GM19328 (cell line): ENCODE data around the gene BIN1.

Experiments
- ATAC-seq: cut with Tn5 transposase; IDR thresholded peaks from one replicate; pipeline ENCODE4 v1.9.1; 2021; ENCODE audit warnings: mild to moderate bottlenecking, moderate library complexity; ENCODE audit not compliant: unreplicated experiment

Gene BIN1

GRCh38 chr2:127106991-127107621 lies at the start of gene BIN1:
BIN1 (minus strand) TSS chr2:127107154; CDS start chr2:127106943, 211 bp downstream.
- peak; percentile 90 for ATAC-seq

- ATAC-seq, result no peak
Measured at GRCh38 chr2:127155947-127156346, 49.0 kb upstream of the BIN1 start.

GRCh38 chr2:127155028-127155581 lies 48.2 kb upstream of the BIN1 start:
- ATAC-seq, result no peak

- ATAC-seq, result no peak
Measured at GRCh38 chr2:127154396-127154795, 47.4 kb upstream of the BIN1 start.

DNA sequence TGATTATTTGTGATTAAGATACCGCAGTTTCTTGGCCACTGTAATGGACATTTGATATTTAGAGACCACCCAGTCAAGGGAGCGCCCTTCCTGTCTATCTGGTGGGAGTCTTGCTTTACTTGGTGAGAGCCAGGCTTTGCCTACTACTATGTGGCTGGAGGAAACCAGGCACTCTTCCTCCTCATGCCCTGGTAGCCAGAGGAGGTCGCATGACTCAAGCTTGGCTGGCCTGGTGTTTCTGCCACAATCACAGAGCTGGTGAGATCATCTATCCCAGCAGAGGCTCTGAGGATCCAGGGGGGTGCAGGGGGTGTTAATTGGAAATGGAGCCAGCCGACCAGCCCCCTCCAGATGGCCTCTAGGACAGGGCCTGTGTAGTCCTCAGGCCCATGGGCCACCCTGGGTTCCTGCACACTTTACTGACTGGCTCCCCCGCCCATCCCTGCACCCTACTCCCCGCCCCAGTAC lies 46.8 kb upstream of the BIN1 start:
- no peak for ATAC-seq

GRCh38 chr2:127150996-127151395 lies 44.0 kb upstream of the BIN1 start:
- no peak for ATAC-seq

- no peak for ATAC-seq
Measured at GRCh38 chr2:127149384-127149783, 42.4 kb upstream of the BIN1 start.

- ATAC-seq, result no peak
Measured at GRCh38 chr2:127146820-127147502, 40.0 kb upstream of the BIN1 start.

- no peak for ATAC-seq
Measured at GRCh38 chr2:127146071-127146725, 39.2 kb upstream of the BIN1 start.

GRCh38 chr2:127145280-127145895 lies 38.4 kb upstream of the BIN1 start:
- no peak for ATAC-seq

DNA sequence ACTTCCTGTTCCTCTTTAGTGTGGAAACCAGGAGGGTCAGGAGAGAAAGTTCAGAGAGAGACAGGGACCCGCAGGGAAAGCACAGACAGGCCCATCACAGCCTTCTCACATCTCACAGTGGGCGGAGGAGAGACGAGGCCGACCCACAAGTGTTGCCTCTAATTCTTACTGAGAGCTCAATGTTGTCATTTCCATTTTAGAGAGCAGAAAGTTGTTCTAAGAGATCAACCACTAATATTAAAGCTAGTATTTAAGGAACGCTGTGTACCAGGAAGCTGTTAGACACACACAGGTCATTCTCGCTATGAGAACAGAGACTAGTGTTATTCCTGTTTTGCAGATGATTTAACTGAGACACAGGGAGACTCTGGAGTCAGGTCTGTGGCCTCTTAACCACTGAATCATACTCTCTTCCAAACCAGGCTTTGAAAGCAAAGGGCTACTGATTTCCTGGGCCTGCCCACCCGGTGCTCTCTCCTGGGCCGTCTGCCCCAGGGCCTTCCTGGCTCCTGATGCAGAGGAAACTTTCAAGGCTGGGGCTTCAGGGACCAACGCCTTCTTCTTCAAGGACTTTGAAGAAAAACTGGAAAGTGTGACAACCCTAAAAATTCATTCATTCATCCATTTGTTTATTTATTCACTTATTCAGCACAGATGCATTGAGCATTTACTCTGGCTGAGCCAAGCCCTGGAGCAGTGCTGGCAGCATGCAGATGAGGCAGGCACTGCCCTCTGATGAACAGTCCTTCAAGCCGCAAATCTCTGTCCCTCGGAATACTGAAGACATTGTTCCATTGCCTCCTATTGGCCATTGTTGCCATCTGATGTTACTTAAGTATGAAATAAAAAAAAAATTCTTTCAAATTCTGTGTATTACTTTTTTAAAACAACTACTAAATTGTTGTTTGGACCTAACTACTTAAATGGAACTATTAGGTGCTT lies 37.2 kb upstream of the BIN1 start:
- no peak for ATAC-seq

DNA sequence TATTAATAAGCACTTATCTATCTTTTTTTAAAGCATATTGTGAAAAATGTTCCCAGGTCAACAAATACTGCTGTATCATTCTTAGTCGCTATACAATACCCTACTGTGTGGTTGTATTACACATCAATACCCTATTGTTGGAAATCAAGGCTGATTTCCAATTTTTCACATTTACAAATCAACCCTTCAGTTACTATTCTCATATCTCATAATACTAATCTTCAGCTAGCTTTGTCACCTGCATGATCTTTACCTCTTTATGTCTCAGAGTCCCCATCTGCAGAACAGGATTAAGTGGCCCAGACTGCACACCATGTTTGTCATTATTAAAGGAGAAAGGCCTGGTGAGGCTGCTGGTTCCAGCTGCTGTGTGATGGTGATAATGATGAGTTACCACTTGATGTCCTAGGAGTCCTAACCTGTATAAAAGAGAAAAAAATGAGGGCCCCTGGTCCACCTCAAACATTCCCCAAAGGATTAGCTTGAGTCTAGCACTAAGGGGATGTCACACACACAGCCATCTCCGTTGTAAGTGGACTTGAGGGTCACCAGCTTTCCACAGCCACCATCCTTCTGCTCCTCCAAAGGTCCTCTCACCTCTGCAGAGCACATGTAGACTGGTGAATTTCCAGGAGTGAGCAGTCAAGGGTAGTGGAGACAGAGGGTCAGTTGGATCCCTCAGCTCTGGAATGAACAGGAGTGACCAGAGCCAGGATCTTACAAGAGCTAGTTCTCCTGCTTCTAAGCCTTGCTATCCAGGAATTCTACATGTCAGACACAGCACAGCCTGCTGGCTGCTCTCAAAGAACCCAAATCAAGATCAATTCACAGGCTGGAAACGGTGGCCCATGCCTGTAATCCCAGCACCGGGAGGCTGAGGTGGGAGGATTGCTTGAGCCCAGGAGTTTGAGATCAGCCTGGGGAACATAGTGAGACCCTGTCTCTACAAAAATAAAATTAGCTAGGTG lies 36.0 kb upstream of the BIN1 start:
- ATAC-seq, result no peak

GRCh38 chr2:127140538-127140937 lies 33.6 kb upstream of the BIN1 start:
- ATAC-seq, result no peak

DNA sequence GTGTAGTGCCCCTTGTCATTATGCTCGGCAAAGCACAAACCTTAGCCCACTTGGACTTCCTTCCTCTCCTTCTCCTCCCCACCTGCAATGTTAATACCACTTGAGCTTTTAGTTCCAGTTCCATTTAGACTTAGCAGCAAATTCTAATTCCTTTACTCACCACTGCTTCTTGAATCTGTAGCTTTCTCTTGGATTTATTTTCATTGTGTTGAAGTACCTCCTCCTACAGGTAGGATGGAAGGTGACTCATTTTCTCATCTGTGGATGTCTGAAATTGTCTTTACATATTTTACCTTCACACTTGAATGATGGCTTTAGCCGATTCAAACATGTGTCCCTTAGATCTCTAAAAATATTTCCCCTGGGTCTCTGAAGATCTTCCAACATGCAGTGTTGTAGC lies 32.8 kb upstream of the BIN1 start:
- no peak for ATAC-seq

DNA sequence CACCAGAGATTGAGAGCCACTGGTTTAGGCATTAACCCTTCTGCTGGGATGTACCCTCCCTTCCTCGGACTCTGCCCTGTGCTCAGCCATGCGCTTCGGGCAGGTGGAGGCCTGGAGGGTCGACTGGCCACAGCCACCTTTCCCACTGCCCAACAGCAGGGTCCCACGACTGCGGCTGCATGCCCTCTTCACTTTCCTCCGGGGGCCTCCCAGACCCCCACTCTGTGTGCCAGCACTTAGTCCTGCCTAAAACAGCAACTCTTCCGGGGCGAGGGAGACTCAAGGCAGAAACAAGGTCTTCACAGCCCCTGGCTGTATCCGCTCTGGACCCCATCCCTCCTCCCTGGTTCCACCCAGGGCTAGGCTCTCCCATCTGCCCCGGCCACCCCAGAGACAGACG lies 31.3 kb upstream of the BIN1 start:
- no peak for ATAC-seq

- ATAC-seq, result no peak
Measured at GRCh38 chr2:127137741-127138140, 30.8 kb upstream of the BIN1 start.

DNA sequence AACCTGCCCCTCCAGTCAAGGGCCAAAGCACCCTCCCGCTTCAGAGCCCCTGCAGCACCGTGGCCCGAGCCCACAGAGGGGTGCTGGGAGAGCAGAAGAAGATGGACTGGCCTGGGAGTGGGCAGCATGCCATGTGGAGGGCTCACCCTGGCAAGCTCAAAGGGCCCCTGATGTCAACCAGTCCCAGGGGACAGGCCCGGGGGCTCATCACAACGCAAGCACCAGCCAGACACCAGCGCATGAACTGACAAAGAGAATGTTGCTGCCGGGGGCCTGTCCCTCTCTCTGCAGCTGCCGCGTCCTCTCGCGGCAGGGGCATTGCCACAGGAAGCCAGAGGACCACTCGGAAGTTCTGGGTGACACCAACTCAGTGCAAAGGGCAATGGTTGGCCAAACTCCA lies 30.3 kb upstream of the BIN1 start:
- no peak for ATAC-seq

DNA sequence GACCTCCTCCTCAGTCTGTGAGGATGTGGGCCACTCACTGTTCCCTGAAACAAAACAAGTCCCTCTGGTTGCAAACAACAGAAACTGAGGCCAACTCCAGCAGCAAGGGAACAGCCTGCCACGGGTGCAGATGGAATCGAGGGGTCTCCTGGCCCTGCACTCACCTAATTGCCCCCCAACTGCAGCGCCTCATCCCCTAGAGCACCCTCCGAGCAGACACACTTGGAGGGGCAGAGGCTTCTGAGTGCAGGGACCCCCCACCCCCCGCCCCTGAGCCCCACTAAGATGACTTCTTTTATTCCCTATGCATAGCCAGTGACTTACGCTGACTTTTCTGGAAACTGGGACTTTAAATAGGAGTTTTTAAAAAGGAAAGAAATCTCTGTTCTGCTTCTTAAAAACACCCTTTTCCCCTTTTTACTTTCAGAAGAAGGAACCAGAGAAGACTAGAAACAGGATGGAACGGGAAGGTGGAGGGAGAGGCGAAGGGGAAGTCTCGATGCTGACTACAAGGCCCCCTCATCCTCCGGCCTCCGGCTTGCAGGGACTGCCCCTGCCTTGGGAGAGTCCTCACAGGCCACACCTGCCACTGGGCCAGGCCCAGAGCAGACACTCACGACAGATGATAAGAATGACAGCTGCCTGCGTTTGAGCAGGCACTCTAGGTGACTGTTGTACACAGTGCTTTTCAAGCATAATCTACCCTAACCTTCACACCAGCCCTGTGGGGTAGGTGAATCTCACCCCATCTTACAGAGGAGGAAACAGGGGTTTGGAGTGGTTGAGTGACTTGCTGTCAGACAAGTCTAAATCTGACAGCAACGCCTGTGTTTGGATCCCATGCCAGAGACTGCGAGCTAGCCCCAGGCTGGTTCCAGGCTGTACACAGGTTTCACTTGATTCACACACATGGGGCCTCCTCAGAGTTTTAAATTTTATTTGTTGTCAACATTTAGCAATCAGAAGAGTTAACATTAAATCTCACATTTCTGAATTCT lies 28.2 kb upstream of the BIN1 start:
- ATAC-seq, result no peak
